Osteoblast (primary cell): ENCODE data around the gene UPP2. TPM values are rescaled to one million over a fixed set of nuclear protein-coding genes. Genes with fewer than 3 reads are reported as not detected.

Experiments
- DNase-seq: peaks from one replicate; pipeline ENCODE4 v3.0.0; 2011; ENCODE audit warnings: low spot score, mixed read lengths; ENCODE audit not compliant: insufficient read length; ENCODE audit errors: missing footprints
- H2AFZ ChIP-seq: 2 replicates; pipeline ENCODE4 v1.6.0; 2011; ENCODE audit warnings: mild to moderate bottlenecking, low read length
- H3K27ac ChIP-seq: 2 replicates; pipeline ENCODE4 v1.5.1; 2011; ENCODE audit warnings: mild to moderate bottlenecking, low read depth, low read length, moderate library complexity
- H3K27me3 ChIP-seq: 2 replicates; pipeline ENCODE4 v1.6.0; 2012; ENCODE audit warnings: mild to moderate bottlenecking, control low read depth, inconsistent platforms, low read length, moderate library complexity; ENCODE audit not compliant: insufficient read depth
- H3K36me3 ChIP-seq: 2 replicates; pipeline ENCODE4 v1.5.1; 2011; ENCODE audit warnings: mild to moderate bottlenecking, low read length, control low read depth, moderate library complexity; ENCODE audit not compliant: insufficient read depth
- H3K4me1 ChIP-seq: 2 replicates; pipeline ENCODE4 v1.5.1; 2011; ENCODE audit warnings: mild to moderate bottlenecking, low read length, control low read depth, moderate library complexity; ENCODE audit not compliant: insufficient read depth
- H3K4me2 ChIP-seq: 2 replicates; pipeline ENCODE4 v1.6.0; 2011; ENCODE audit warnings: mild to moderate bottlenecking, low read length; ENCODE audit not compliant: insufficient read depth
- H3K4me3 ChIP-seq: fragments of 200-600 bp; sonication (generic); 3 replicates; pipeline ENCODE4 v1.5.1; 2012; ENCODE audit warnings: mild to moderate bottlenecking, low read length, inconsistent platforms; ENCODE audit not compliant: insufficient read depth
- H3K79me2 ChIP-seq: 2 replicates; pipeline ENCODE4 v1.6.0; 2012; ENCODE audit warnings: mild to moderate bottlenecking, low read length, control low read depth, inconsistent platforms; ENCODE audit not compliant: insufficient read depth
- H3K9me3 ChIP-seq: 2 replicates; pipeline ENCODE4 v1.5.1; 2011; ENCODE audit warnings: low read depth, low read length, control low read depth
- H4K20me1 ChIP-seq: 2 replicates; pipeline ENCODE4 v1.6.0; 2012; ENCODE audit warnings: mild to moderate bottlenecking, low read length, control low read depth; ENCODE audit not compliant: insufficient read depth
- total RNA-seq: library from RNA; depleted of rRNA; stranded (reverse); fragments of >200 nt; gene quantifications from 2 replicates; pipeline ENCODE4 v1.2.3, GENCODE V29; 2012
- TF ChIP-seq, protein P1 (sequence below): IDR thresholded peaks from 2 replicates; pipeline ENCODE4 v1.5.1; 2011; ENCODE audit warnings: mild to moderate bottlenecking, low read depth, low read length, moderate library complexity; ENCODE audit errors: extremely low read depth

UPP2 gene
- total RNA-seq, 1 donor = not detected

DNA sequence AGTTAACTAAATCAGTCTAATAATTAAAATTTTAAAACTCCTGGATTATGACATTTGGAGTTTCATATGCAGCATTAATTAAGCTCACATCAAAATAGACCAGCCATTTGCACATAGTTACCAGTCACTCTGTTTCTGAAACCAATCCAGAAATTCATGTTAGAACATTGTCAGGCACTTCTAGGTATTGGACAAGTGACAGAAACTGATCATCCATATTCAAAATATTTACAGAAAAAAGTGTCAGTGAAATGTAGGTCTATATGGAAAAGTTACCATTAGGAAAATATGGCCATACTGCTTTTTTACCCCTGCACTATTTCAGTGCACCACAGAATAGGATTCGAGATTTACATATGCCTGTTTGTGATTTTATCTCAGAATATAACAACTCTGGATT, 33.4 kb downstream of the UPP2 start:
- DNase-seq = no peak
- Histone ChIP-seq H3K4me2 (no peak overlapping the region), H4K20me1 (no peaks in the 10 kb centered on the region), H3K4me1 (no peaks in the 10 kb centered on the region), H2AFZ (no peak overlapping the region), H3K27me3 (peaks cover 3% of the 10 kb centered on the region), H3K36me3 (no peaks in the 10 kb centered on the region), H3K9me3 (no peaks in the 10 kb centered on the region), H3K27ac (no peak overlapping the region), H3K4me3 (no peak overlapping the region), H3K79me2 (no peaks in the 10 kb centered on the region)
- TF ChIP-seq, protein P1, sequence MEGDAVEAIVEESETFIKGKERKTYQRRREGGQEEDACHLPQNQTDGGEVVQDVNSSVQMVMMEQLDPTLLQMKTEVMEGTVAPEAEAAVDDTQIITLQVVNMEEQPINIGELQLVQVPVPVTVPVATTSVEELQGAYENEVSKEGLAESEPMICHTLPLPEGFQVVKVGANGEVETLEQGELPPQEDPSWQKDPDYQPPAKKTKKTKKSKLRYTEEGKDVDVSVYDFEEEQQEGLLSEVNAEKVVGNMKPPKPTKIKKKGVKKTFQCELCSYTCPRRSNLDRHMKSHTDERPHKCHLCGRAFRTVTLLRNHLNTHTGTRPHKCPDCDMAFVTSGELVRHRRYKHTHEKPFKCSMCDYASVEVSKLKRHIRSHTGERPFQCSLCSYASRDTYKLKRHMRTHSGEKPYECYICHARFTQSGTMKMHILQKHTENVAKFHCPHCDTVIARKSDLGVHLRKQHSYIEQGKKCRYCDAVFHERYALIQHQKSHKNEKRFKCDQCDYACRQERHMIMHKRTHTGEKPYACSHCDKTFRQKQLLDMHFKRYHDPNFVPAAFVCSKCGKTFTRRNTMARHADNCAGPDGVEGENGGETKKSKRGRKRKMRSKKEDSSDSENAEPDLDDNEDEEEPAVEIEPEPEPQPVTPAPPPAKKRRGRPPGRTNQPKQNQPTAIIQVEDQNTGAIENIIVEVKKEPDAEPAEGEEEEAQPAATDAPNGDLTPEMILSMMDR = no peak

DNA sequence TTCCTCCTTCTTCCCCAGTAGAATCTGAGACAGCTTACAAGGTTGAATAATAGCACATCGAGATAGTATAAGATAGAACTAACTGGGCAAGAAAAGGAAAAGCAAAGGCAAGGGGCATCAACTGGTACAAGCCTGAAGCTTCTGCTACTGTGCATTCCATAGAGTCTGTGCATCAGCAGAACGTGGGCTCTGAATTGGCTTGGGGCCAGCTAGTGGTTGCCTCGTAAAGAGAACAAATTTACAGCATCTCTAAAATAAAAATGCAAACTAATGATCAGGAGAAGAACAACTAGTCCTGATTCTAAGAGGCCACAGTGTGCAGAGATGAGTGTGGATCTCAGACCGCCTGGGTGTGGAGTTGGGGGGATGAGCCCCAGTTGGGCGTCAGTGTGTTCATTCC, 36.6 kb downstream of the UPP2 start:
- Histone ChIP-seq H3K79me2 (no peaks in the 10 kb centered on the region), H2AFZ (no peak overlapping the region), H3K4me3 (no peak overlapping the region), H3K4me2 (no peak overlapping the region), H4K20me1 (no peaks in the 10 kb centered on the region), H3K4me1 (no peaks in the 10 kb centered on the region), H3K9me3 (no peaks in the 10 kb centered on the region), H3K36me3 (no peaks in the 10 kb centered on the region), H3K27me3 (peaks cover 8% of the 10 kb centered on the region), H3K27ac (no peak overlapping the region)
- TF ChIP-seq, protein P1 = no peak
- no peak for DNase-seq

DNA sequence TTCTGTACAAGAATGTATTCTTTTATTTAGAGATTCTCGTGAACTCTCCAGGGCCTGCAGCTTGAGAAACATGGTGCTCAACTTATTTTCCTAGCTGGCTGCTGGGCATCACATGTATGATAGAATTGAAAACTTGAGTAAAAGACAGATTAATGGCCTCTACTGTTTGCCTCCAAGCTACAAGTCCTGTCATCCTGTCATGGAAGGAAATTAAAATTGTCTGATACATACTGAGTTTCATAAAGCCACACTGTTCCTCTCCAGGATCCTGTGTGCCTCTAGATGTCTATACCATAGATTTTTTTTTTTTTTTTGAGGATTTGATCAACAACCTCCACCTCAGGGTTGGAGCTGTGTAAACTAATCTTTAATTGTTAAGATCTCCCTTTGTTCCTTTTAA, 38.5 kb downstream of the UPP2 start:
- Histone ChIP-seq H3K36me3 (no peaks in the 10 kb centered on the region), H4K20me1 (no peaks in the 10 kb centered on the region), H3K27ac (no peak overlapping the region), H3K9me3 (no peaks in the 10 kb centered on the region), H2AFZ (no peak overlapping the region), H3K79me2 (no peaks in the 10 kb centered on the region), H3K4me2 (no peak overlapping the region), H3K4me1 (no peaks in the 10 kb centered on the region), H3K4me3 (no peak overlapping the region), H3K27me3 (peaks cover 8% of the 10 kb centered on the region)
- DNase-seq = no peak
- TF ChIP-seq, protein P1 = no peak

DNA sequence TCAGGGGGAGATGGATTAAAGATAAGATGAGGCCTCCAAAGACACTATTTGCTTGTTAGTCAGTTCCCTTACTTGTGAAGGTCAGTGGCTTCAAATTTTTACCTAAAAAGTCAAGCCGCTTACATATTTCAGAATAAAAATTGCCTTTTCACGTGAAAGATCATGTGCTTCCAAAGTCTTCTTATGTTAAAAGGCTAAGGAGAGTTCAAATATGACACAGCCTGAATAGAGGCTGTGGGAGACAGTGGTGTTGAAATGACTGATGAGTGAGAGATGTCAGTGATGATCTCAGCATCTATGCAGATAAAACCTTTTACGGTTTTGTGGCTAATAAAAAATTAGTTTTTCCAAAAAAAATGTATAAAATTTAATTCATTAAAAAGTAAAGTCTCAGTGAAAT, 40.5 kb downstream of the UPP2 start:
- Histone ChIP-seq H3K4me3 (no peak overlapping the region), H3K79me2 (no peaks in the 10 kb centered on the region), H3K4me1 (no peaks in the 10 kb centered on the region), H2AFZ (no peak overlapping the region), H3K9me3 (no peaks in the 10 kb centered on the region), H3K27ac (no peak overlapping the region), H3K36me3 (no peaks in the 10 kb centered on the region), H4K20me1 (no peaks in the 10 kb centered on the region), H3K4me2 (no peak overlapping the region), H3K27me3 (peaks cover 8% of the 10 kb centered on the region)
- TF ChIP-seq, protein P1 = no peak
- DNase-seq = no peak
